Activated CD4-positive, alpha-beta T cell treated with anti-CD3 and anti-CD28 coated beads for 24 hours (primary cell): ENCODE data around the gene EHBP1L1.

Source experiments
- DNase-seq, 2 donors: peaks; one replicate each; pipeline ENCODE4 v3.0.0-alpha.2; 2020; ENCODE audit warnings: low read depth in 2 of 2

Gene EHBP1L1

DNA sequence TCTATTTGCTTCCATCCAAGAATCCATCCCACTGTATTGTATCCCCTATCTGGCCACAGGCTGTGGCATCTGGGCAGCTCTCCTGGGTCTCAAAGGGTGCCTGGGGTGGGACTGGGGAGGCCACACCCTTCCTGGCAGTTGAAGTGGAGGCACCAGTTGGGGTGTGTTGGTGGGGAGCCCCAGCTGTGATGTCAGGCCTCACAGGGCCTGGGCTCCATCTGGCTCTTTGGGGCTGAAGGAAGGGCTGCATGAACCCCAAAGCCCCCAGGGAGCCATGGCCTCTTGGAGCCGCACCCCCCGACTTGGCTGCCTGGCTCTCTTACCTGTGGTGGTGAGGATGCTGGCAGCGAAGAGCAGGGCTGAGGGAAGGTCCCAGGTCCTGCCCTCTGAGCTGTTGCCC is 19.3 kb downstream of the EHBP1L1 start:
- no peak for DNase-seq

DNA sequence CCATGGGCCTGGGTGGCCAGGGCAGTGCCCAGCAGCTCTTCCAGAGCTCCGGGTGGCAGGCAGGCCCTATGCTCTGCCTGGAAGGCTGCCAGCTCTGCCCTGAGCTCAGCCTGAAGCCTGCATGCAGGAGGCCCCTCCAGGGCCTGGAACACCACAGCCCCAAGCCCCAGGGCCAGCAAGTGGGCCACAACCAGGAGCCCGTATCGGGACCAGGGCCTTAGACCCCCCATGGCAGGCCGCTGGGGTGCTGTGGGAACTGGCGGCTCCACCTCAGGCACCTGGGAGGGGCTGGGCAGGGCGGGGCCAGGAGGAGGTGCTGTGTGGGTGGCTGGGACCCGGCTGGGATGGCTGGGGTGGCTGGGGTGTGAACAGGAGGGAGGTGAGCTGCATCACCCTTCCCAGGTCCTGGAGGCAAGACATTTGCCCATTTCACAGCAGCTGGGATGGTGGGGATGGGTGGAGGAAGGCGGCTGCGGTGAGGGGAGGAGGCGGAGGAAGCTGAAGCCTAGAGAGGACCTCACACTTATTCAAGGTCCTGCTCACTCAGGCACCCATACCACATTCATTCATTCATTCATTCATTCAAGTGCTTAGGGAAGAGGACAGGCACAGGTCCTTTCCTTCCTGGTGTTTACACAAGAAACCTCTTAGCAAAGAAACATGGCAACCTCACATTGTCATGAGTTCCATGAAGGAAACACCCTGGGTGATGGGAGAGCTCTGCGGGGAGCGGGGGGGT is 19.9 kb downstream of the EHBP1L1 start, which contains the start of gene KCNK7:
Gene KCNK7 (minus strand): TSS at position 258 of the 739 bp plus-strand sequence. CDS start 28 bp downstream, at position 230.
- no peak for DNase-seq

GRCh38 chr11:65596520-65596919 is 20.7 kb downstream of the EHBP1L1 start:
- DNase-seq, result no peak

- DNase-seq, result no peak
Measured at GRCh38 chr11:65598258-65598699, 22.4 kb downstream of the EHBP1L1 start.

GRCh38 chr11:65599216-65599954 is 23.5 kb downstream of the EHBP1L1 start:
- no peak for DNase-seq

- no peak for DNase-seq
Measured at GRCh38 chr11:65599955-65600246, 24.0 kb downstream of the EHBP1L1 start.

- DNase-seq, result no peak
Measured at GRCh38 chr11:65604258-65604657, 28.4 kb downstream of the EHBP1L1 start.

- DNase-seq, result no peak
Measured at GRCh38 chr11:65606876-65607613, 31.2 kb downstream of the EHBP1L1 start.

GRCh38 chr11:65607614-65608426 is 32.0 kb downstream of the EHBP1L1 start:
- no peak for DNase-seq

DNA sequence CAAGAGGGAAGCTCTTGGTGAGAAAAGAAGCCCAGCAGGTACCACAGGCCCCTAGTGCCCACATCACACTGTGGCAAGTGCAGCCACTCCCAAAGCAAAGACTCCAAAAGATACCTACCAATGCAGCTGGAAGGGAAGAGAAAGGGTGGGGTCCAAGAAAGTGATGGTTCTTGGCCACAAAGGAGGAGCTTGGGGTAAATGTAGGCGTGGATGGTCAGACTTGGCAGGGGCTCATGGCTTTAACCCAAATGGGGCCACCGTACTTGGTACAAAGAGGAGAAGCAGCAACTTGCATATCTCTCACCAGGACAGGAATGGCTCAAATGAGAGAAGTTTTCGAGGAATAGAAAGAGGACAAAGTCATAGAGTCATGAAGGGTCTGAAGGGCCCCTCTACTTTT is 33.4 kb downstream of the EHBP1L1 start:
- no peak for DNase-seq

DNA sequence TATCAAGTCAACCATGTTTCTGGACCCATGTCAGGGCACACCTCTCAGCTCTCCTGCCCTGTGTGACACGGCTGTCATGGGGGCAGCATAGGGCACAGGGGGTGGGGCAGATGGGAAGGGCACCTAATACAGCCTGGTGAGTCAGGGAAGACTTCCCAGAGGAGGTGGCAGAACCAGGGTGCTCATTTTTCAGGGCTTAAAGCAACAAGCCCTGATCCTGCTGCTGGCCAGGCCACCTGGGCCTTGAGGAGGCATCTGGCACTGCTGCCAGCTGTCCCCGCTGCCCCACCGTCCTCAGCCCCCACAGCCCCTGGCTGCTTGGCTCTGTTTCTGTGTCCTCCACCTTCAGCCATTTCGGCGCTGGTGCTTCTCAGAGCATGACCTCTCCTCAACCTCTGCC is 33.8 kb downstream of the EHBP1L1 start:
- DNase-seq, result no peak

DNA sequence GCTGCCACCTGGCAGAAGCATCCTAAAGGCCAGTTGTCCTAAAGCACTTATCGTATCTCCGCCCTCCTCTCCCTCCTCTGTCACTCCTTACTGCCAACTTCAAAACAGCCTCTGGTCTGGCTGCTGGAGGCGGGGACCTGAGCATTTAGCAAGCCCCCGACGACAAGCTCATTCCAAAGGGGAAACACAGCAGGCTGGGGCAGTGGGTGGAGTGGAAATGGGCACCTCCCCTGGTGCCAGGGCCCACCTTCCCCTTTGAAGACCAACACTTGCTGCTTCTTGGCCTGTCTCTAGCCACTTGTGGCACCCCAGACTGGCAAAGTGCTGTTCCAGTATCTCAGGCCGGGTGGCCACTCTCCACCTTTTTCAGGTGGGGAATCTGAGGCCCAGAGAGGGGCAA is 34.6 kb downstream of the EHBP1L1 start:
- DNase-seq, result no peak

DNA sequence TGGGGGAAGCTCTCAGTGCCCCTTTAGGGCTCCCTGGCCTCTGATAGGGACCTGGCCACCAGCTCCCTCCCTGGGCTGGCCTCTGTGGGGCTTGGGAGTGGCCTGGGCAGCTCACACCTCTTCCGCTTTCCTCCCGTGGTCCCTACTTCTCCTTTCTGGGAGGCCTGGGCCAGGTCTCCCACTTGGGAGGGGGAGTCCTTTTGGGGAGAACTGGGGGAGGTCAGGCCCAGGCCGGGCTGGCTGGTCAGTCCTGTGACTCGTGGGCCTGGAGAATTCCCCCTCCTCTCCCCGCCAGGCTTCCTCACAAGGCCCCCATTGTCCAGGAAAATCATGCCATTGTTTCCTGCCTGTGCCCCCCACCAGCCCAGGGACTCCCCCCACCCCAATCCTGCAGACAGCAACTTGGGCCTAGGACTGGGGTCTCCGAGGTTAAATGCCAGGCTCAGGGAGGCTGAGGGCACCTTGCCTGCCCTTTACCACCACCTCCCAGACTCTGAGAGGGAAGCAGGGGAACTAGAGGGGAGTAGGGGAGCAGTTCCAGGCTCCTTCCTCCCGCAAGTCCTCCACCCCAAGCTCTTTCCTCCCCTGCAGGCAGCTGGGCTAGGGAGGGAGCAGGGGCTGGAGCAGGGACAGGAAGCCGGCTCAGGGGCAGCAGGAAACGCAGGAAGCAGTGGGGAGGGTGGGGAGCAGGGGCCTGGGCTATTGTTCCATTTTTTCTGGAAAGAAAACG is 35.3 kb downstream of the EHBP1L1 start:
- no peak for DNase-seq

DNA sequence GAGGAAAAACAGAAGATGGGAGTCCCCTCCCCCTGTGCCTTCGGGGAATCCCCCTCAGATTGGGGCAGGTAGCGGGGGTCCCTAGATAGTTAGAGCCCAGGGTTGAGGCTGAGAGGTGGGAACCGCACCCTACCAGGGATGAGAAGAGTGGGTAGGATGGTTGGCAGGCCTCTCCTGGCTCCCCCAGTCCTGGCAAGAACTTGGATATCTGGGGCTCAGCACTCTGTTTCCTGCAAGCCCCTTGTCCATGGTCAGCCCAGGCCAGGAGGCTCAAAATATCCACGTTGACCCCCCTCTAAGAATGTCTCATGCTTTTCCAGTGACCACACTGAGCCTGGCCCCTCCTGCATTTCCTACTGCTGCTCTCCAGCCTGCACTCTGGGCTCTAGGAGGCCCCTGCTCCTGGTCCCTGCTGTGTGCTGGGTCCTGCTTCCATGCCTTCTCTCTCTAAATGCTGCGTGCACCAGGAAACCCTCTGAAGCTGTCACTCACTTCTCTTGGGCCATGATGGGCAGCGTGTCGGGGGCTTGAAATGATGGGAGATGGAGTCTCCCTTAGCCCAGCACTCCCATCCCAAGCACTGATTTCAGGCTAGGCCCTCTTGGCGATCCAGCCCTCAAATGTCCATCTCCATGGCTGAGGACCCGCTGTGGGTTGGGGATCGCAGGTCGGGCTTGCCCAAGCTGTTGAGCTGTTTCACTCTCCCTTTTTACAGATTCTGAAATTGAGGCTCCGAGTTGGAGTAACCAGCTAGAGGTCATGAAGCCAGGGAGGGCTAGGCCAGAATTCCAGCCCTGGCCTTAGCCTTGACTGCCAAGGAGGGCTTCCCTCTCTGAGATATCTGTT is 36.1 kb downstream of the EHBP1L1 start:
- no peak for DNase-seq

DNA sequence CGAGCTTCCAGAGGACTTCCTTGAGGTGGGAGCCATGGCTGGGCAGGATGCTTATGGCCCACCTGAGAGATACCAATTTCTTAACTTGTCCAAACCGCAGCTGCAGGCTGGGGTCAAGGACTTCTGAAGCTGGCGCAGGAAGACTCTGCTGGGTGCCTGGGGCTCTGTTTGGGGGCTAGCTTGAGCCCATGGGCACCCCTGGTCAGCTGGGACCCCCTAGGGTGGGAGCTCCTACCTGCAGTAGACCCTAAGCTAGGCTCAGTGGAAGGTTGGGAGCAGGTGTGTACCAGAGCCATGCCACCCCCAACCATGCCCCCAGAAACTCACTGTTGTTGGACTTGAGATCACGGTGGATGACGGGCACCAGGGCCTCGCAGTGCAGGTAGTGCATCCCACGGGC is 36.8 kb downstream of the EHBP1L1 start:
- DNase-seq, result no peak

DNA sequence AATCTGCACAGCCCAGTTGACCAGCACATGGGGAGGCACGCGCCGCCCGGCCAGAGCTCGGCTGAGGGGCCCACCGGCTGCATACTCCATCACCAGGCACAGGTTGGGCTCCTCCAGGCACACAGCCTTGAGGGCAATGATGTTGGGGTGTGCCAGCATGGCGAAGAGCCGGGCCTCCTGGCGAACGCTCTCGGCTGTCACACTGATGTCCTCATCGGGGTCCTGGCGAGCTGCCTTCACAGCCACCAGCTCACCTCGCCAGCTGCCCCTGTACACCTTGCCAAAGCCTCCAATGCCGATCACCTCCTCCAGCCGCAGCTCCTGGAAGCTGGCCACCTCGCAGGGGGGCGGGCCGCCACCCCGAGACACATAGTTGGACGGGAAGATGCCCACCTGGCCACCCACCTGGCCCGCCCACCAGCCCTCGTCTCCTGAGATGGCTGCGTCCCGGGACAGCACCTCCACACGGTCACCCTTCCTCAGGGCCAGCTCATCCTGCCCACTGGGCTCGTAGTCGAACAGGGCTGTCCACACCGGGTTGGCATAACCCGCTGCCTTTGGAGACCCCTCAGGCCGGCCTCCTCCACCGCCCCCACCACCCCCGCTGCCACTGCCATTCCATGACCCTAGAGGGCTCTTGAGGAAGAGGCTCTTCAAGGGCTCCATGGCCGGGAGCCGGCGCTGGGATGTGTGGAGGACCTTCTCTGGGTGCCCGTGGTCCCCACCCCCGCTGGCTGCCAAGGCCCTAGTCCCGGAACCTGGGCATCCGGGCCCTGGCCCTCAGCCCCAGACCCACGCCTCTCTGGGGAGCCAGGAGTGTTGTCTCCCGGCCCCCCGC is 37.5 kb downstream of the EHBP1L1 start:
- DNase-seq, result no peak

DNA sequence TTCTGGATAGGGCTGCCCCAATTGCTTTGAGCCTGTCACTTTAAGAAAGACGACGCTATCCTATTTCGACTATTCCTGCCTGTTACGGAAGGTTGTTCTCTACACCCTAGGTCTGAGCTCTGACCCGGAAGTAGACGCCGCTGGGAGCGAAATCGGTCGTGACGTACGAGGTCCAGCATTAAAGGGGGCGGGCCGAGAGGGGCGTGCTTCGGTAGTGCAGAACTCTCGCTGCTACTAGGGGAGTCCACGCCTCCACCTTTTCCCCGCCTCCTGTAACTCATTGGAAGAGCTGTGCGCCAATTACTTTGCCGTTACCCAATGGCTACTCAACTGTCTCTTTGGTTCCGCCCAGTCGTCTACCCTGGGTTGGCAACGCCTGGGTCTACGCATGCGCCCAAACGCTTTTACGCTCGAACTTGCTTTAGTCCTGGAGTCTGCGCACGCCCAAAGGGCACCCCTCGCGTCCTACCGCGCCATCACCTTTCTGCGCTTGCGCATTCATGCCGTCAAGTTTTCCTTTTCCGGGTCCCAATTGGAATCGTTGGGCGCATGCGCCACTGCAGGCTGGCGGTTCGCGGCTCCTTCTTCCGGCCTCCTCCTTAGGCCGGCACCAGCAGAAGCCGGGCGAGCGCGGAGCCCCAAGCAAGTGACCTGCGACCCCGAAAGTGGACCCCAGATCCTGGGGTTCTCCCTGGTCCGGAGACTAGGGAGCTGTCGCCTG is 39.5 kb downstream of the EHBP1L1 start, which contains the start of gene PCNX3:
Gene PCNX3 (plus strand): TSS at position 548 of the 721 bp plus-strand sequence. CDS start 536 bp downstream, outside the sequence.
- DNase-seq, result peak; percentile 99 to 100

- DNase-seq, result peak in 1 of 2 donors; percentile 46
Measured at GRCh38 chr11:65615950-65616574, 40.2 kb downstream of the EHBP1L1 start.
